ENCODE results near the gene SH3BGRL3.

Gene SH3BGRL3

GRCh38 chr1:26252718-26253117 is 27.2 kb upstream of the SH3BGRL3 start:
- H3K4me3 ChIP-seq (ENCODE audit: insufficient read length, low read depth): no peak overlapping the region
- H3K36me3 ChIP-seq (ENCODE audit: insufficient read depth, insufficient read length, low read length): peaks cover 65% of the 10 kb centered on the region
- H3K4me1 ChIP-seq (ENCODE audit: insufficient read depth, insufficient read length): no peaks in the 10 kb centered on the region
- H3K9me3 ChIP-seq (ENCODE audit: insufficient read depth, low read length): no peaks in the 10 kb centered on the region
- H3K9ac ChIP-seq (ENCODE audit: insufficient read length, low read depth): no peak overlapping the region
- DNase-seq (ENCODE audit: low read depth, low spot score): no peak
- H3K27me3 ChIP-seq (ENCODE audit: insufficient read depth, insufficient read length): no peaks in the 10 kb centered on the region
- no peak for TF ChIP-seq ZNF274 (IDR thresholded peaks at IDR 0.05; ENCODE audit: low read depth, low read length)
- no peak for TF ChIP-seq SUZ12 (IDR thresholded peaks at IDR 0.05; ENCODE audit: extremely low read depth, insufficient read depth, insufficient read length)
- TF ChIP-seq YY1 (IDR thresholded peaks at IDR 0.05; ENCODE audit: insufficient read depth, insufficient read length): no peak

DNA sequence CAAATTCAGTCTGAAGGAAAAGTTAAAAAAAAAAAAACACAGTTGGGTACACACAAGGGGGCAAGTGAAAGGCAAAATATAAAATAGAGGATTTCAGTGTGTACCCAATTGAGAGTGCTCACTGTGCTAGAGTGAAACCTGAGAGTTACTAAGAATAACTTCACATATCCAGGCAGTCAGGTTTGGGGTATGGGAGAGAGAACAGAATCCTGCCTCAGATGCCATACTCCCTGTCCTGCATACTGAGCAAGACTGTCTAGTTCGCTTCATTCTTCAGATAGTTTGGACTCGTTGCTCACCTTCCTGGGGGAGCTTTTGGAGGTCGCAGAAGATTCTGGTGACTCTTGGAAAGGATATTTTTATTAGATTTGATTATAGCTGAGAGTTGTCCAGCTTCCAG is 25.5 kb upstream of the SH3BGRL3 start:
- no peak for DNase-seq (ENCODE audit: low read depth, low spot score)
- Histone ChIP-seq H3K27me3 (ENCODE audit: insufficient read depth, insufficient read length) (no peaks in the 10 kb centered on the region), H3K4me1 (ENCODE audit: insufficient read depth, insufficient read length) (no peaks in the 10 kb centered on the region), H3K36me3 (ENCODE audit: insufficient read depth, insufficient read length, low read length) (peaks cover 72% of the 10 kb centered on the region), H3K9me3 (ENCODE audit: insufficient read depth, low read length) (no peaks in the 10 kb centered on the region), H3K4me3 (ENCODE audit: insufficient read length, low read depth) (no peak overlapping the region), H3K9ac (ENCODE audit: insufficient read length, low read depth) (no peak overlapping the region)
- no peak for TF ChIP-seq ZNF274 (IDR thresholded peaks at IDR 0.05; ENCODE audit: low read depth, low read length)
- no peak for TF ChIP-seq YY1 (IDR thresholded peaks at IDR 0.05; ENCODE audit: insufficient read depth, insufficient read length)
- TF ChIP-seq SUZ12 (IDR thresholded peaks at IDR 0.05; ENCODE audit: extremely low read depth, insufficient read depth, insufficient read length): no peak

DNA sequence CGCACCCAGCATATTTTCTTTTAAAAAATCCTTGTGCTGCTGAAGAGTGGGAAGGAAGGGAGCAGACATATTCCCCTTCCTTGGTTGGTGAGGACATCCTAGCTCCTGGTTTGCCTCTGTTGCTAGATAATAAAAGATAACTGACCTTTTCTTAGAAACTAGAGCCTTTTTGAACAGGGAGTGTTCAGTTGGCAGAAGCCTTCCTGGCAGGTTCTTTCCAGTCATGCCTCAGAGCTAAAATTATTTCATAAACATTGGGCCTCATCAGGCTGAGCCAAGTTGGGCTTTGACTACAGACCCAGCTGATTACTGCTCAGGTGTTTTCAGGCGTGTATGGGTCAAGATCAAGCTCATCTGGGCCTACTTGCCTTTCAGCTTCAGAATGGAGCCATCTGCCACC is 22.7 kb upstream of the SH3BGRL3 start:
- TF ChIP-seq ZNF274 (IDR thresholded peaks at IDR 0.05; ENCODE audit: low read depth, low read length) (no peak), YY1 (IDR thresholded peaks at IDR 0.05; ENCODE audit: insufficient read depth, insufficient read length) (no peak), SUZ12 (IDR thresholded peaks at IDR 0.05; ENCODE audit: extremely low read depth, insufficient read depth, insufficient read length) (no peak)
- Histone ChIP-seq H3K4me3 (ENCODE audit: insufficient read length, low read depth) (no peak overlapping the region), H3K9ac (ENCODE audit: insufficient read length, low read depth) (no peak overlapping the region), H3K27me3 (ENCODE audit: insufficient read depth, insufficient read length) (no peaks in the 10 kb centered on the region), H3K4me1 (ENCODE audit: insufficient read depth, insufficient read length) (no peaks in the 10 kb centered on the region), H3K9me3 (ENCODE audit: insufficient read depth, low read length) (no peaks in the 10 kb centered on the region), H3K36me3 (ENCODE audit: insufficient read depth, insufficient read length, low read length) (peaks cover 76% of the 10 kb centered on the region)
- no peak for DNase-seq (ENCODE audit: low read depth, low spot score)

- peaks cover 87% of the 10 kb centered on the region for H3K36me3 ChIP-seq (ENCODE audit: insufficient read depth, insufficient read length, low read length)
- TF ChIP-seq YY1 (IDR thresholded peaks at IDR 0.05; ENCODE audit: insufficient read depth, insufficient read length) (no peak), SUZ12 (IDR thresholded peaks at IDR 0.05; ENCODE audit: extremely low read depth, insufficient read depth, insufficient read length) (no peak), ZNF274 (IDR thresholded peaks at IDR 0.05; ENCODE audit: low read depth, low read length) (no peak)
These were observed 20.9 kb upstream of the SH3BGRL3 start for GRCh38 chr1:26259005-26259404.

GRCh38 chr1:26259578-26259977 is 20.3 kb upstream of the SH3BGRL3 start:
- TF ChIP-seq YY1 (IDR thresholded peaks at IDR 0.05; ENCODE audit: insufficient read depth, insufficient read length) (no peak), SUZ12 (IDR thresholded peaks at IDR 0.05; ENCODE audit: extremely low read depth, insufficient read depth, insufficient read length) (no peak), ZNF274 (IDR thresholded peaks at IDR 0.05; ENCODE audit: low read depth, low read length) (no peak)

More at GRCh38 chr1:26259005-26259404, 20.9 kb upstream of the SH3BGRL3 start:
- H3K4me3 ChIP-seq (ENCODE audit: insufficient read length, low read depth): no peak overlapping the region
- DNase-seq (ENCODE audit: low read depth, low spot score): no peak
- H3K9ac ChIP-seq (ENCODE audit: insufficient read length, low read depth): no peak overlapping the region
- H3K27me3 ChIP-seq (ENCODE audit: insufficient read depth, insufficient read length): no peaks in the 10 kb centered on the region
- H3K9me3 ChIP-seq (ENCODE audit: insufficient read depth, low read length): no peaks in the 10 kb centered on the region
- no peaks in the 10 kb centered on the region for H3K4me1 ChIP-seq (ENCODE audit: insufficient read depth, insufficient read length)

GRCh38 chr1:26263212-26263611 is 16.7 kb upstream of the SH3BGRL3 start:
- peaks cover 11% of the 10 kb centered on the region for H3K9me3 ChIP-seq (ENCODE audit: insufficient read depth, low read length)
- H3K36me3 ChIP-seq (ENCODE audit: insufficient read depth, insufficient read length, low read length): peaks cover 86% of the 10 kb centered on the region
- H3K4me1 ChIP-seq (ENCODE audit: insufficient read depth, insufficient read length): no peaks in the 10 kb centered on the region
- TF ChIP-seq YY1 (IDR thresholded peaks at IDR 0.05; ENCODE audit: insufficient read depth, insufficient read length): no peak
- no peak for TF ChIP-seq SUZ12 (IDR thresholded peaks at IDR 0.05; ENCODE audit: extremely low read depth, insufficient read depth, insufficient read length)
- TF ChIP-seq ZNF274 (IDR thresholded peaks at IDR 0.05; ENCODE audit: low read depth, low read length): no peak
- H3K9ac ChIP-seq (ENCODE audit: insufficient read length, low read depth): no peak overlapping the region
- H3K27me3 ChIP-seq (ENCODE audit: insufficient read depth, insufficient read length): no peaks in the 10 kb centered on the region
- DNase-seq (ENCODE audit: low read depth, low spot score): no peak
- no peak overlapping the region for H3K4me3 ChIP-seq (ENCODE audit: insufficient read length, low read depth)

More at GRCh38 chr1:26259578-26259977, 20.3 kb upstream of the SH3BGRL3 start:
- no peaks in the 10 kb centered on the region for H3K4me1 ChIP-seq (ENCODE audit: insufficient read depth, insufficient read length)
- peaks cover 90% of the 10 kb centered on the region for H3K36me3 ChIP-seq (ENCODE audit: insufficient read depth, insufficient read length, low read length)
- no peaks in the 10 kb centered on the region for H3K9me3 ChIP-seq (ENCODE audit: insufficient read depth, low read length)
- no peaks in the 10 kb centered on the region for H3K27me3 ChIP-seq (ENCODE audit: insufficient read depth, insufficient read length)
- H3K4me3 ChIP-seq (ENCODE audit: insufficient read length, low read depth): no peak overlapping the region
- H3K9ac ChIP-seq (ENCODE audit: insufficient read length, low read depth): no peak overlapping the region
- no peak for DNase-seq (ENCODE audit: low read depth, low spot score)

GRCh38 chr1:26265405-26265804 is 14.5 kb upstream of the SH3BGRL3 start:
- no peak overlapping the region for H3K9ac ChIP-seq (ENCODE audit: insufficient read length, low read depth)
- H3K4me1 ChIP-seq (ENCODE audit: insufficient read depth, insufficient read length): no peaks in the 10 kb centered on the region
- H3K27me3 ChIP-seq (ENCODE audit: insufficient read depth, insufficient read length): no peaks in the 10 kb centered on the region
- peaks cover 87% of the 10 kb centered on the region for H3K36me3 ChIP-seq (ENCODE audit: insufficient read depth, insufficient read length, low read length)
- no peak for TF ChIP-seq ZNF274 (IDR thresholded peaks at IDR 0.05; ENCODE audit: low read depth, low read length)
- TF ChIP-seq YY1 (IDR thresholded peaks at IDR 0.05; ENCODE audit: insufficient read depth, insufficient read length): no peak
- no peak for TF ChIP-seq SUZ12 (IDR thresholded peaks at IDR 0.05; ENCODE audit: extremely low read depth, insufficient read depth, insufficient read length)
- no peak overlapping the region for H3K4me3 ChIP-seq (ENCODE audit: insufficient read length, low read depth)
- H3K9me3 ChIP-seq (ENCODE audit: insufficient read depth, low read length): peaks cover 26% of the 10 kb centered on the region
- no peak for DNase-seq (ENCODE audit: low read depth, low spot score)
